HepG2 (cell line): Measurements from ENCODE around the gene DPEP3. TPM values are rescaled to one million over a fixed set of nuclear protein-coding genes. Genes with fewer than 3 reads are reported as not detected.

Experiments
- CBX1 ChIP-seq: IDR thresholded peaks from one replicate; pipeline ENCODE4 v1.6.1; 2016; ENCODE audit warnings: antibody characterized with exemption, low read depth
- DPF2 ChIP-seq: sonication (generic); formaldehyde crosslinking; IDR thresholded peaks from 2 replicates; pipeline ENCODE4 v1.4.0; 2020; ENCODE audit warnings: mild to moderate bottlenecking, low read depth, missing genetic modification reagents, borderline replicate concordance
- EP300 ChIP-seq, 3 experiments: sonication (generic) in 1 of 3; formaldehyde crosslinking in 1 of 3; IDR thresholded peaks; 2 replicates each; pipeline versions ENCODE4 v1.5.1 to v1.6.1; 2011 to 2020; ENCODE audit warnings: low read depth in 2 of 3, low read length in 2 of 3, borderline replicate concordance in 1 of 3, improper control_type of control experiment in 1 of 3, mild to moderate bottlenecking in 1 of 3, missing genetic modification reagents in 1 of 3, moderate library complexity in 1 of 3
- GFI1 ChIP-seq: sonication (generic); formaldehyde crosslinking; IDR thresholded peaks from 2 replicates; pipeline ENCODE4 v1.5.0; 2020; ENCODE audit warnings: missing genetic modification reagents, mild to moderate bottlenecking, borderline replicate concordance
- GLI4 ChIP-seq: sonication (generic); formaldehyde crosslinking; IDR thresholded peaks from 2 replicates; pipeline ENCODE4 v1.5.1; 2020; ENCODE audit warnings: missing genetic modification reagents, mild to moderate bottlenecking, moderate library complexity, borderline replicate concordance
- HMG20B ChIP-seq: conservative IDR thresholded peaks from 2 replicates; pipeline ENCODE4 v1.6.1; 2016; ENCODE audit warnings: missing genetic modification reagents, missing compliant biosample characterization
- HNRNPLL ChIP-seq: fragments of 200-400 bp; formaldehyde crosslinking; IDR thresholded peaks from 2 replicates; pipeline ENCODE4 v1.6.1; 2017; ENCODE audit warnings: mild to moderate bottlenecking, low read depth, low read length; ENCODE audit not compliant: poor library complexity, severe bottlenecking
- HOXD1 ChIP-seq: sonication (generic); formaldehyde crosslinking; IDR thresholded peaks from 2 replicates; pipeline ENCODE4 v1.5.0; 2020; ENCODE audit warnings: missing genetic modification reagents
- JARID2 ChIP-seq: sonication (generic); formaldehyde crosslinking; IDR thresholded peaks from 2 replicates; pipeline ENCODE4 v1.8.1; 2023; ENCODE audit warnings: missing genetic modification reagents, inconsistent platforms; ENCODE audit not compliant: insufficient replicate concordance
- MIER3 ChIP-seq: IDR thresholded peaks from 2 replicates; pipeline ENCODE4 v1.6.1; 2016; ENCODE audit warnings: missing compliant biosample characterization, borderline replicate concordance
- PAF1 ChIP-seq: IDR thresholded peaks from 2 replicates; pipeline ENCODE4 v1.6.1; 2016; ENCODE audit warnings: missing genetic modification reagents, missing compliant biosample characterization
- PAX8 ChIP-seq: sonication (generic); formaldehyde crosslinking; IDR thresholded peaks from 2 replicates; pipeline ENCODE4 v1.8.0; 2022; ENCODE audit warnings: mild to moderate bottlenecking, missing genetic modification reagents, borderline replicate concordance
- PPARG ChIP-seq: conservative IDR thresholded peaks from 2 replicates; pipeline ENCODE4 v1.6.1; 2016; ENCODE audit warnings: missing biosample characterization, missing genetic modification reagents
- RFXANK ChIP-seq: IDR thresholded peaks from 2 replicates; pipeline ENCODE4 v1.6.1; 2016
- RFXAP ChIP-seq: sonication (generic); formaldehyde crosslinking; IDR thresholded peaks from 2 replicates; pipeline ENCODE4 v1.4.0; 2020; ENCODE audit warnings: missing genetic modification reagents, borderline replicate concordance
- ZFP36 ChIP-seq: fragments of 150-350 bp; IDR thresholded peaks from 2 replicates; pipeline ENCODE4 v1.6.1; 2018; ENCODE audit warnings: borderline replicate concordance, low read length, low read depth; ENCODE audit not compliant: partially characterized antibody
- ZNF180 ChIP-seq: sonication (generic); formaldehyde crosslinking; IDR thresholded peaks from 2 replicates; pipeline ENCODE4 v1.4.0; 2020; ENCODE audit warnings: low read depth, missing genetic modification reagents, borderline replicate concordance
- ZNF3 ChIP-seq: IDR thresholded peaks from 2 replicates; pipeline ENCODE4 v1.7.0; 2017; ENCODE audit warnings: inconsistent platforms
- polyA plus RNA-seq, 8 experiments: library from polyadenylated mRNA; depleted of rRNA in 3 of 8; stranded (reverse) in 7 of 8; unstranded in 1 of 8; fragments of >200 nt; fragmentation: Illumina TruSeq in 4 of 8; extraction: Trizol in 4 of 8; gene quantifications; 2 replicates each; pipeline versions ENCODE4 v1.2.1 to v1.2.3, GENCODE V29; 2011 to 2016; ENCODE audit warnings: low read depth in 4 of 8, missing spikeins in 1 of 8, mixed read lengths in 1 of 8; ENCODE audit not compliant: insufficient read depth in 1 of 8
- total RNA-seq, 5 experiments: library from RNA; depleted of rRNA; stranded (reverse); fragments of >200 nt; fragmentation: Illumina TruSeq; extraction: Trizol; gene quantifications; 2 replicates each; pipeline ENCODE4 v1.2.3, GENCODE V29; 2016; ENCODE audit warnings: low read depth in 1 of 5
- TF ChIP-seq, protein P1 (sequence below): sonication (generic); formaldehyde crosslinking; IDR thresholded peaks from 2 replicates; pipeline ENCODE4 v1.4.0; 2020; ENCODE audit warnings: missing genetic modification reagents, low read depth, mild to moderate bottlenecking, borderline replicate concordance
- TF ChIP-seq, protein P2 (sequence below): sonication (generic); formaldehyde crosslinking; IDR thresholded peaks from 2 replicates; pipeline ENCODE4 v1.5.0; 2020; ENCODE audit warnings: missing genetic modification reagents, mild to moderate bottlenecking, borderline replicate concordance
- TF ChIP-seq, protein P3 (sequence below): sonication (generic); formaldehyde crosslinking; IDR thresholded peaks from 2 replicates; pipeline ENCODE4 v1.4.0; 2020; ENCODE audit warnings: mild to moderate bottlenecking, missing genetic modification reagents, borderline replicate concordance
- TF ChIP-seq, protein P4 (sequence below): sonication (generic); formaldehyde crosslinking; IDR thresholded peaks from 2 replicates; pipeline ENCODE4 v1.4.0; 2020; ENCODE audit warnings: missing genetic modification reagents

Gene DPEP3
- total and polyA plus RNA-seq, 2 of the 13 experiments (the other 11 are each of a cell fraction or from before 2014, with no cell fraction given) = not detected

DNA sequence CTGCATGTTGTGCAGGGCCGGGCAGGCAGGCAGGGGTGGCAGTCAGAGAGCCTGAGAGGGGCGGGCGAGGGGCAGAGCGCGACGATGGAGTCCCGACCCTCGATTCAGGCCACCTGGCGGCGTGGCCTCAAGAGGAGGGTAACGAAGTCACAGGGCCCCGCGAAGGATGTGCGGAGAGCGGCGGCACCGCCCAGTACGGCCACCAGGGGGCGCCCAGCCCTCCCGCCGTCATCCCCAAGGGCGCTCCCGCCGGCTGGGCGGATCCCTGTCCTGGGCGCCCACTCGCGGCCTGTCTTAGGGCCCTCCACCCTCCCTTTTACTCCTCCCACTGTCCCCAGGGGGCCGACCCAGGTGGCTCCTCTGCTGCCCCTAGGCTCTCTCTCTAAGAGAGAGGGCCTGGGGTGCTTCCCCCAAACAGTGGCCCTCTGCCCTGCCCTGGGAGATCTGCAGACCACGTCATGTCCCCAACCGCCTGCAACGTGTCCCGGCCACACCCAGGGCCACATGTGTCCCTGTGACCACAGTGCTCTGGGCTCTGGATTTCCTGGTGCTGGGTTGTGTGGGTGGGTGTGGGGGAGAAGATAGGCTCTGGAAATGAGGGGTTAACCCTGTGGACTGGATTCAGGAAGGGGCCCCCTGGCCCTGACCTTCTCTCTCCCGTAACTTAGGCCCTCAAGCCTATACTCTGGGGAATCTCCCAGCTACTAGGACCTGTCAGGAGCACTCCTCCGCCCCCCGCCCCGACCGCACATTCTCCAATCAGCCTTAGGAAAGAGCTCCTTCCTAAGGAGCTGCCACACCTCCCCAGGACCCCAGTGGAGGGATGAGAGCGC lies 13.1 kb upstream of the DPEP3 start (continued):
- TF ChIP-seq, protein P1, sequence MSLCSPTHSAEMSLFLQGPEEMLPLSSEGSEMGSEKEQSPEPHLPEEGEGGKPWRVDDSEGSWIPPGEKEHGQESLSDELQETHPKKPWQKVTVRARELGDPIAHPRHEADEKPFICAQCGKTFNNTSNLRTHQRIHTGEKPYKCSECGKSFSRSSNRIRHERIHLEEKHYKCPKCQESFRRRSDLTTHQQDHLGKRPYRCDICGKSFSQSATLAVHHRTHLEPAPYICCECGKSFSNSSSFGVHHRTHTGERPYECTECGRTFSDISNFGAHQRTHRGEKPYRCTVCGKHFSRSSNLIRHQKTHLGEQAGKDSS = peak; percentile 93
- TF ChIP-seq PPARG (CRISPR knock-in tag) (peak; percentile 38; the same call in 1 of the 2 replicates), RFXAP (CRISPR knock-in tag) (peak; percentile 81; the same call in 1 of the 2 replicates), ZNF3 (CRISPR knock-in tag) (0 out of 2 replicates have a peak, but pooled peaks have one; percentile 24), ZFP36 (no peak), EP300 (IDR thresholded peaks at IDR 0.05; ENCODE audit: low read depth in 2 of 2, low read length in 2 of 2) (no peak), EP300 (CRISPR knock-in tag; IDR thresholded peaks at IDR 0.05; ENCODE audit: borderline replicate concordance) (0 out of 2 replicates have a peak, but pooled peaks have one; percentile 14), MIER3 (CRISPR knock-in tag) (peak; percentile 81), DPF2 (no peak), PAF1 (no peak), JARID2 (CRISPR knock-in tag) (peak; percentile 78), PAX8 (CRISPR knock-in tag) (no peak), RFXANK (CRISPR knock-in tag) (peak; percentile 61; the same call in 1 of the 2 replicates), ZNF180 (no peak), HNRNPLL (peak; percentile 64), HOXD1 (CRISPR knock-in tag) (peak; percentile 90), CBX1 (no peak), HMG20B (CRISPR knock-in tag) (peak; percentile 54; the same call in 1 of the 2 replicates), GFI1 (CRISPR knock-in tag) (peak; percentile 37; the same call in 1 of the 2 replicates), GLI4 (CRISPR knock-in tag) (peak; percentile 92)
- TF ChIP-seq, protein P2, sequence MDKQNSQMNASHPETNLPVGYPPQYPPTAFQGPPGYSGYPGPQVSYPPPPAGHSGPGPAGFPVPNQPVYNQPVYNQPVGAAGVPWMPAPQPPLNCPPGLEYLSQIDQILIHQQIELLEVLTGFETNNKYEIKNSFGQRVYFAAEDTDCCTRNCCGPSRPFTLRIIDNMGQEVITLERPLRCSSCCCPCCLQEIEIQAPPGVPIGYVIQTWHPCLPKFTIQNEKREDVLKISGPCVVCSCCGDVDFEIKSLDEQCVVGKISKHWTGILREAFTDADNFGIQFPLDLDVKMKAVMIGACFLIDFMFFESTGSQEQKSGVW (CRISPR knock-in tag) = no peak
- TF ChIP-seq, protein P3, sequence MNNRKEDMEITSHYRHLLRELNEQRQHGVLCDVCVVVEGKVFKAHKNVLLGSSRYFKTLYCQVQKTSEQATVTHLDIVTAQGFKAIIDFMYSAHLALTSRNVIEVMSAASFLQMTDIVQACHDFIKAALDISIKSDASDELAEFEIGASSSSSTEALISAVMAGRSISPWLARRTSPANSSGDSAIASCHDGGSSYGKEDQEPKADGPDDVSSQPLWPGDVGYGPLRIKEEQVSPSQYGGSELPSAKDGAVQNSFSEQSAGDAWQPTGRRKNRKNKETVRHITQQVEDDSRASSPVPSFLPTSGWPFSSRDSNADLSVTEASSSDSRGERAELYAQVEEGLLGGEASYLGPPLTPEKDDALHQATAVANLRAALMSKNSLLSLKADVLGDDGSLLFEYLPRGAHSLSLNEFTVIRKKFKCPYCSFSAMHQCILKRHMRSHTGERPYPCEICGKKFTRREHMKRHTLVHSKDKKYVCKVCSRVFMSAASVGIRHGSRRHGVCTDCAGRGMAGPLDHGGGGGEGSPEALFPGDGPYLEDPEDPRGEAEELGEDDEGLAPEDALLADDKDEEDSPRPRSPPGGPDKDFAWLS (CRISPR knock-in tag) = no peak; the same call in 1 of the 2 replicates
- TF ChIP-seq, protein P4, sequence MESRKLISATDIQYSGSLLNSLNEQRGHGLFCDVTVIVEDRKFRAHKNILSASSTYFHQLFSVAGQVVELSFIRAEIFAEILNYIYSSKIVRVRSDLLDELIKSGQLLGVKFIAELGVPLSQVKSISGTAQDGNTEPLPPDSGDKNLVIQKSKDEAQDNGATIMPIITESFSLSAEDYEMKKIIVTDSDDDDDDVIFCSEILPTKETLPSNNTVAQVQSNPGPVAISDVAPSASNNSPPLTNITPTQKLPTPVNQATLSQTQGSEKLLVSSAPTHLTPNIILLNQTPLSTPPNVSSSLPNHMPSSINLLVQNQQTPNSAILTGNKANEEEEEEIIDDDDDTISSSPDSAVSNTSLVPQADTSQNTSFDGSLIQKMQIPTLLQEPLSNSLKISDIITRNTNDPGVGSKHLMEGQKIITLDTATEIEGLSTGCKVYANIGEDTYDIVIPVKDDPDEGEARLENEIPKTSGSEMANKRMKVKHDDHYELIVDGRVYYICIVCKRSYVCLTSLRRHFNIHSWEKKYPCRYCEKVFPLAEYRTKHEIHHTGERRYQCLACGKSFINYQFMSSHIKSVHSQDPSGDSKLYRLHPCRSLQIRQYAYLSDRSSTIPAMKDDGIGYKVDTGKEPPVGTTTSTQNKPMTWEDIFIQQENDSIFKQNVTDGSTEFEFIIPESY (CRISPR knock-in tag) = peak; percentile 61
